ENCODE data around the gene LRPAP1. TPM values are rescaled to one million over a fixed set of nuclear protein-coding genes. Genes with fewer than 3 reads are reported as not detected.
A peak's percentile ranks its signal among the peaks of the same experiment; 100 is the strongest.

Gene LRPAP1
- total and polyA plus RNA-seq, 2 donors (not counting 3 experiments of a cell fraction or from before 2014, with no cell fraction given), result 90.1 to 170 TPM

DNA sequence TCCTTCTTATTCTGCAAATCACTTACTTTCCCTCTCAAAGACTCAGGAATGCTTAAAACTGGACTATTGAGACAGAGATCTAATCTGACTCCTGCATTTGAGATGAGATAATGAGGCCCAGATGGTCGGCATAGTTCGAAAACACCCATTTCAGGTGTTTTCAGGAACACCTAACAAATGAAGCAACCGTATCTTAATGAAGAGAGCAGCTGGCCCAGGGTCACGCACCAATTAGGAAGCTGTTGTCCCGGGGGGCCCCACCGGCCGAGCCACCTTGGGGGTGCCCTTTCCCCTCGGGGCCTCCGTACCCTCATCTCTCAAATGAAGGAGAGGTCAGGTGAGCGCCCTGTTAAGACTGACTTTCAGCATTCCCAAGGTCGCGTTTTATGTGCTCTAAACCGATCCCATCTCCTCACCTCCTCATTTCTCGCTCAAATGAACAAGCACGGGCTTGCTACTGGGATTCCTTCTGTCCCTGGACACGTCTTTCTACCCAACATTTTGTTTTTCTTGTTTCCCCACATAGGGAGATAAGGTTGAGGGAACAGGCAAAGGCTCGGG is 824 bp downstream of the LRPAP1 start:
- Histone ChIP-seq H3K4me3 (replicated peaks in 1 of 3; ENCODE audit: insufficient read depth in 1 of 3, low read depth in 1 of 3, low read length in 3 of 3) (peak overlapping the region; percentile 57 to 79 (median 73)), H3K36me3 (ENCODE audit: control insufficient read depth in 2 of 2, extremely low read depth in 1 of 2, insufficient read depth in 2 of 2, low read length in 2 of 2) (peaks cover 0 to 9% of the 10 kb centered on the region in 2 experiments), H3K27ac (ENCODE audit: insufficient read depth, low read depth, low read length) (no peak overlapping the region), H3K9ac (replicated peaks; ENCODE audit: extremely low read depth, insufficient read depth, low read length) (peak overlapping the region; percentile 67), H3K79me2 (ENCODE audit: control insufficient read depth, insufficient read depth, low read length) (peaks cover 46% of the 10 kb centered on the region), H3K9me3 (replicated peaks; ENCODE audit: control insufficient read depth, insufficient read depth, low read length) (no peaks in the 10 kb centered on the region), H4K20me1 (replicated peaks; ENCODE audit: control insufficient read depth, extremely low read depth, insufficient read depth, low read length) (peaks cover 2% of the 10 kb centered on the region), H3K4me2 (ENCODE audit: insufficient read depth, low read length) (peak overlapping the region; percentile 75), H3K9me1 (replicated peaks; ENCODE audit: control insufficient read depth, extremely low read depth, insufficient read depth, low read length) (no peaks in the 10 kb centered on the region), H2AFZ (ENCODE audit: low read depth, low read length) (no peak overlapping the region), H3K4me1 (ENCODE audit: control insufficient read depth, extremely low read depth, insufficient read depth, low read length) (peaks cover 11% of the 10 kb centered on the region), H3K27me3 (ENCODE audit: control insufficient read depth in 2 of 2, insufficient read depth in 2 of 2, low read length in 2 of 2) (peaks cover 0 to 4% of the 10 kb centered on the region in 2 experiments)
- no peak for DNase-seq (ENCODE audit: low read depth, low spot score)
- dilution Hi-C loops (cut with MboI; ENCODE audit: extremely low pct_ligation_motif_present, low sequenced_read_pairs), result no loop called here
- ChIA-PET POLR2A (no interaction called here), CTCF (no interaction called here)
- TF ChIP-seq FOS (IDR thresholded peaks at IDR 0.05; ENCODE audit: borderline replicate concordance, insufficient read depth, low read length), result no peak
- no peak for TF ChIP-seq EZH2 (IDR thresholded peaks at IDR 0.05; ENCODE audit: borderline replicate concordance, low read depth, low read length, severe bottlenecking)
- no peak for TF ChIP-seq MYC (IDR thresholded peaks at IDR 0.05; ENCODE audit: low read depth, low read length)
- TF ChIP-seq, protein P1, sequence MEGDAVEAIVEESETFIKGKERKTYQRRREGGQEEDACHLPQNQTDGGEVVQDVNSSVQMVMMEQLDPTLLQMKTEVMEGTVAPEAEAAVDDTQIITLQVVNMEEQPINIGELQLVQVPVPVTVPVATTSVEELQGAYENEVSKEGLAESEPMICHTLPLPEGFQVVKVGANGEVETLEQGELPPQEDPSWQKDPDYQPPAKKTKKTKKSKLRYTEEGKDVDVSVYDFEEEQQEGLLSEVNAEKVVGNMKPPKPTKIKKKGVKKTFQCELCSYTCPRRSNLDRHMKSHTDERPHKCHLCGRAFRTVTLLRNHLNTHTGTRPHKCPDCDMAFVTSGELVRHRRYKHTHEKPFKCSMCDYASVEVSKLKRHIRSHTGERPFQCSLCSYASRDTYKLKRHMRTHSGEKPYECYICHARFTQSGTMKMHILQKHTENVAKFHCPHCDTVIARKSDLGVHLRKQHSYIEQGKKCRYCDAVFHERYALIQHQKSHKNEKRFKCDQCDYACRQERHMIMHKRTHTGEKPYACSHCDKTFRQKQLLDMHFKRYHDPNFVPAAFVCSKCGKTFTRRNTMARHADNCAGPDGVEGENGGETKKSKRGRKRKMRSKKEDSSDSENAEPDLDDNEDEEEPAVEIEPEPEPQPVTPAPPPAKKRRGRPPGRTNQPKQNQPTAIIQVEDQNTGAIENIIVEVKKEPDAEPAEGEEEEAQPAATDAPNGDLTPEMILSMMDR (IDR thresholded peaks at IDR 0.05; ENCODE audit: extremely low read depth in 1 of 2, insufficient read depth in 1 of 2, low read depth in 1 of 2, low read length in 2 of 2), result no peak
- no peak for TF ChIP-seq POLR2A (IDR thresholded peaks at IDR 0.05; ENCODE audit: low read depth, low read length)
- no peak for TF ChIP-seq GATA2 (IDR thresholded peaks at IDR 0.05; ENCODE audit: insufficient read depth, insufficient read length, low read depth, low read length)
- TF ChIP-seq, protein P2, sequence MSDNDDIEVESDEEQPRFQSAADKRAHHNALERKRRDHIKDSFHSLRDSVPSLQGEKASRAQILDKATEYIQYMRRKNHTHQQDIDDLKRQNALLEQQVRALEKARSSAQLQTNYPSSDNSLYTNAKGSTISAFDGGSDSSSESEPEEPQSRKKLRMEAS (IDR thresholded peaks at IDR 0.05; ENCODE audit: insufficient read depth, insufficient read length), result no peak
- no peak for TF ChIP-seq JUN (IDR thresholded peaks at IDR 0.05; ENCODE audit: borderline replicate concordance, insufficient read depth, insufficient read length, low read depth)
- no peak for TF ChIP-seq POLR2AphosphoS5 (IDR thresholded peaks at IDR 0.05; ENCODE audit: insufficient read depth, low read depth, low read length)
- intact Hi-C loops (cut with micrococcal nuclease), result loop anchor here (1.0 to 5.0 kb wide), 2 partner anchors 331 to 424 kb away; no protein-coding TSS in a partner anchor
- BruUV-seq (replicated peaks), result TSS peak; percentile 48
- FAIRE-seq, result no peak
